ENCODE results near the gene CCKAR. TPM values are rescaled to one million over a fixed set of nuclear protein-coding genes. Genes with fewer than 3 reads are reported as not detected.

The CCKAR gene, protein sequence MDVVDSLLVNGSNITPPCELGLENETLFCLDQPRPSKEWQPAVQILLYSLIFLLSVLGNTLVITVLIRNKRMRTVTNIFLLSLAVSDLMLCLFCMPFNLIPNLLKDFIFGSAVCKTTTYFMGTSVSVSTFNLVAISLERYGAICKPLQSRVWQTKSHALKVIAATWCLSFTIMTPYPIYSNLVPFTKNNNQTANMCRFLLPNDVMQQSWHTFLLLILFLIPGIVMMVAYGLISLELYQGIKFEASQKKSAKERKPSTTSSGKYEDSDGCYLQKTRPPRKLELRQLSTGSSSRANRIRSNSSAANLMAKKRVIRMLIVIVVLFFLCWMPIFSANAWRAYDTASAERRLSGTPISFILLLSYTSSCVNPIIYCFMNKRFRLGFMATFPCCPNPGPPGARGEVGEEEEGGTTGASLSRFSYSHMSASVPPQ
- not detected for total RNA-seq

DNA sequence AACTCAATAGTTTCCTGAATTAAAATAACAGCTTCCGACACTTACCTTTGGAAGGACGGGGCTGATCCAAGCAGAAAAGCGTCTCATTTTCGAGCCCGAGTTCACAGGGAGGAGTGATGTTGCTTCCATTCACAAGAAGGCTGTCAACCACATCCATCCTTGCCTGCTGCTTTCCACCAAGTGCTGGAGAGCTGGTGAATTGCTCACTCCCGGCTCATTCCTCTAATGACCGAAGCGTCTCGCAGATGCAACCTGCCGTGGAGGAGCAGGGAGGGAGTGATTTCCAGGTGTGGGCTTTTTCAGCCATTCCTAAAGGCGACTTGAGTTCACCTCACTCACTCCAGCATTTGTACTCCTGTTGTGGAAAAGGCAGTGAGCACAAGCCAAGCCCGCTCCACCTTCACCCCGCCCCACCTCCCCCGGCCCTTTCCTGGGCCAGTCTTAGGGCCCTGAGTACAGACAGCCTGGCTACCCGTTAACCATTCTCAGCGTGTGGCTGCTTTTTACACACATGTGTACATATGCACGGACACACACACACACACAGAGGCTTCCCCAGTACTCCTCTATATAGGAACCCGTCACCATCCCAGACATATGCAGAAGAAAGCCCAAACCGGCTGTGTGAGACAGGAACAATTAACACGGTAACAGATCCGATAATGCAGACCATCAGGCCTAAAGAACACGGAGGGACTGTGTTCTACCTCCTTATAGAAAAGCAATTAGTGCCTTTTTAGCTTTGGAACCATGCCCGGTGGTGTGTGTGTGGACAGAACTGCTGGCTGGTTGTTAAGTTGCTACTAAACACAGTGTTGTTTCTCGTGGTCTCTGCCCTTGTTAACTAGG lies at the start of gene CCKAR:
CCKAR (minus strand) TSS at position 374 of the 849 bp plus-strand sequence; CDS start at position 157, 217 bp downstream.
- Histone ChIP-seq H3K9me3 (ENCODE audit: low read depth, low read length) (no peaks in the 10 kb centered on the region), H3K4me3 (ENCODE audit: low read length) (no peak within 1 kb of the TSS), H3K4me1 (ENCODE audit: insufficient read depth, low read length) (no peaks in the 10 kb centered on the region), H3K27me3 (ENCODE audit: insufficient read depth, low read length) (no peaks in the 10 kb centered on the region)

DNA sequence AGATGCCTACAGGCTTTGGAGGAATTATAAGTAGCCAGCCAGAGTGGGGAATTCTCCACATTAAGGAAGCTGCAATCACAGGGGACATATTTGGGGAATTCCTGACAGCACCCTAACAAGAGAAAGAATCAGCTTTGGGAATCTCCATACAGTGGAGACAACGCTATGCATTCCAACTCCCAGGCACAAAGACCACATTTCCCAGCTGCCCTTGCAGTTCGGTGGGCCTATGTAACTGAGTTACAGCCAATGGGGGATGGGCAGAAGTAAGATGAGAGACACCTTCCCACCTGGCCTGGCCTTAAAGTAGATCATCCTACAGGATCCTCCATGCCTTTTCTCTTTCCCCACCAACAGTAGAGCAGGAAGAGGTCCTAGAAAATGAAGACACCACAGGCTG lies 43.4 kb upstream of the CCKAR start:
- no peak overlapping the region for H3K4me3 ChIP-seq (ENCODE audit: low read length)
- no peaks in the 10 kb centered on the region for H3K9me3 ChIP-seq (ENCODE audit: low read depth, low read length)
- no peaks in the 10 kb centered on the region for H3K27me3 ChIP-seq (ENCODE audit: insufficient read depth, low read length)
- H3K4me1 ChIP-seq (ENCODE audit: insufficient read depth, low read length) = no peaks in the 10 kb centered on the region

DNA sequence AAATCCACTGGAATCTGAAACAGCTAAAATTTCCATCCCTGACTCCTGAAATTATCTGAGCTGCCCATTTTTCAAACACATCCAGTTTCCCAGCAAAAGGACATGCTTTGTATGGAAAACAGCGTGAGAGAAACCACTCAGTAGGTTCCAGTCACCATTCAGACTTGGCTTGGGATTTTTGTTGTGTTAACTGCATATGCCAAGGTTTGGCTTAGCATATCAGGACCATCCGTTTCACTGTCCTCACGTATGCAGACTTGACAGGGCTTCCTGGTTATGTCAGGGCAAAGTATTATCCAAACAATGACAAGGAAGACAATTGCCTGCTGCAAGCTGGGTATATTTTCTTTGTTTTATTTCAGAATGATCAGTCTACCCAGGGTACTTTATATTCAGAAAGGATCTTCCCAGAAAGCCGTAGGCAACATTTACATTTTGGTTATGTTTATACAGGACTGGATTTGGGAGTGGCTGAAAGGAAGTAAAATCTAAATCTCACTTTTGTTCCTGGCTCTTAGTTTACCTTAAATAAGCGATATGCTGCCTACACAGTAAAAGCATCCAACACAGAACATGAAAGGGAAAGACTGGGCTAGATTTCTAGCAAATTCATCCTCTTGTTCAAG lies 41.3 kb upstream of the CCKAR start:
- Histone ChIP-seq H3K9me3 (ENCODE audit: low read depth, low read length) (no peaks in the 10 kb centered on the region), H3K4me1 (ENCODE audit: insufficient read depth, low read length) (no peaks in the 10 kb centered on the region), H3K4me3 (ENCODE audit: low read length) (no peak overlapping the region), H3K27me3 (ENCODE audit: insufficient read depth, low read length) (no peaks in the 10 kb centered on the region)

GRCh38 chr4:26530099-26530498 lies 39.8 kb upstream of the CCKAR start:
- Histone ChIP-seq H3K27me3 (ENCODE audit: insufficient read depth, low read length) (no peaks in the 10 kb centered on the region), H3K4me1 (ENCODE audit: insufficient read depth, low read length) (no peaks in the 10 kb centered on the region), H3K9me3 (ENCODE audit: low read depth, low read length) (no peaks in the 10 kb centered on the region), H3K4me3 (ENCODE audit: low read length) (no peak overlapping the region)

DNA sequence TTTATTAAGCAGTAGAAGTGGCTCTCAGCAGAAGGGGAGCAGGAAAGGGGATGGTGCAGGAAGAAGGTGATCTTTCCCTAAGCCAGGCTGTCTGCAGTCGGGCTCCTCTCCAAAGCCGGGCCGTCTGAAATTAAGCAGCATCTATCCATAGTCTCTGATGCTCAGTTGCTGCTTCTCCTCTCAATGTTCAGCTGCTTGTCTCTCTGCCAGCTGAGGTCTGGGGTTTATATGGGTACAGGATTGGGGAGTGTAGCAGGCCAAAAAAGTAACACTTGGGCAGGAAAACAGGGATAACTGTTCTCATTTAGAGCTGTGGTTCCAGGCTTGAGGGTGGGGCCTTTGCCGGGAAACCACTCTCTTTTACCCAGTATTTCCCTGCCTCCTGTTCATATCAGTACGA lies 39.2 kb upstream of the CCKAR start:
- H3K27me3 ChIP-seq (ENCODE audit: insufficient read depth, low read length) = no peaks in the 10 kb centered on the region
- no peak overlapping the region for H3K4me3 ChIP-seq (ENCODE audit: low read length)
- H3K9me3 ChIP-seq (ENCODE audit: low read depth, low read length) = no peaks in the 10 kb centered on the region
- no peaks in the 10 kb centered on the region for H3K4me1 ChIP-seq (ENCODE audit: insufficient read depth, low read length)

DNA sequence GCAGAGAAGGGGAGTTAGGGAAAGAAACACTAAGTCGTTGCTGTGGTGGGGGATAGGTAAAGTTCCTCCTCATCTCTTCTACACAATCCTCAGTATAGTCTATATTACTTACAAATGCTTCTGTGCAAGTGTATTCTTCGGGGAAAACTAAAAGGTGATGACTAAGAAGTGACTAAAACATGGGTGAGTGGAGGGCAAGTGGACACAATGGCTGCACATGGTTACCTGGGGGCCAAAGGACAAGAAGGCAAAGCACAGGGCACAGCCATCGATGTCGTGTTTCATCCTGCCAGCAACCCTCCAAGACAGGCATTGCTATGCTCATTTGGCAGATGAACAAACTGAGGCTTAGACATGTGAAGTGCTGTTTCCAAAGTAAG lies 35.5 kb upstream of the CCKAR start:
- no peaks in the 10 kb centered on the region for H3K9me3 ChIP-seq (ENCODE audit: low read depth, low read length)
- H3K4me3 ChIP-seq (ENCODE audit: low read length) = no peak overlapping the region
- H3K4me1 ChIP-seq (ENCODE audit: insufficient read depth, low read length) = no peaks in the 10 kb centered on the region
- H3K27me3 ChIP-seq (ENCODE audit: insufficient read depth, low read length) = no peaks in the 10 kb centered on the region

DNA sequence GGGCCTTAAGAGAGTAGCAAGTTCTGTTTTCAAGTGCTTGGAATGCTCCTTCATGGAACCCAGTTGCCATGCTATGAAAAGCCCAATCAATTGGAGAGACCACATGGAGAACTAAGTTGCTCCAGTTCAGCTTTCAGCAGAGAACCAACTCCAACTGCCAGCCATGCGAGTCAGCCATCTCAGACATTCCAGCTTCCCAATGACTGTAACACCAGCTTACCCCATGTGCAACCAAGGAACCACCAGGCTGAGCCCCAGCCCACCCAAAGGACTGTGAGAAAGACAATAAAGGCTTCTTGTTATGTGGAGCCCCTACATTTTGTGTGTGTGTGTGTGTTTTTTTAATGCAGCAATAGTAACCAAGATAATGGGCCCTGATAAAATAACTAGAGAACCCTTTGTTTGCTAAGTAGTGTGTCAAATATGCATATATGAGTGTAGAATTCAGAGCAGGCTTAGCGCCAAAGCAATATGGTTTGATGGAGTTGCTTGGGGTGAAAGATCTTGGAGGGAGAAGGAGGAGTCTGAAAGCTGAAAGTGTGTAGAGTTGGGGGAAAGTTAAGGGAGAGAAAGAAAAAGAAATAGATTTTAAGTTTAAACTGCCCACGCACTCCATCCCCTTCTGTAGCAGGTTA lies 35.0 kb upstream of the CCKAR start:
- H3K27me3 ChIP-seq (ENCODE audit: insufficient read depth, low read length) = no peaks in the 10 kb centered on the region
- H3K4me1 ChIP-seq (ENCODE audit: insufficient read depth, low read length) = no peaks in the 10 kb centered on the region
- no peaks in the 10 kb centered on the region for H3K9me3 ChIP-seq (ENCODE audit: low read depth, low read length)
- H3K4me3 ChIP-seq (ENCODE audit: low read length) = no peak overlapping the region

DNA sequence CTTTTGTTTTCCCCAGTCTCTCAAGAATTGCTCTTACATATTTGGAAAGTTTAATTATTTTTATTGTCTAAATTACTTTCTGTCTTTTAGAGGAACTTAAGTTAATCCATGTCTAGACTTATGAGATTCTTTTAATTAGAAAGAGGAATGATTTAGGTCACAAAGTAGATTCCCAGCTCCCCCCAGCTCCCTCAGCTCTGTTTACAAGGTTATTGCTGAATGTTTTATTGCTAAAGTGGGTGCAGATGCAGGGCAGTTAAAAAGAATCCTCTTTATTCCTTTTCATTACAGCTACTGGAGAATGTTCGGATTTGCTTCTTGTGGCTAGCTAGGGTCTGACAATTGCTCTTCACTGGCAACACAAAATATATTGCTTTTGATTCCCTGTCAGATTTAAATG lies 33.7 kb upstream of the CCKAR start:
- Histone ChIP-seq H3K4me3 (ENCODE audit: low read length) (no peak overlapping the region), H3K27me3 (ENCODE audit: insufficient read depth, low read length) (no peaks in the 10 kb centered on the region), H3K9me3 (ENCODE audit: low read depth, low read length) (no peaks in the 10 kb centered on the region), H3K4me1 (ENCODE audit: insufficient read depth, low read length) (no peaks in the 10 kb centered on the region)

DNA sequence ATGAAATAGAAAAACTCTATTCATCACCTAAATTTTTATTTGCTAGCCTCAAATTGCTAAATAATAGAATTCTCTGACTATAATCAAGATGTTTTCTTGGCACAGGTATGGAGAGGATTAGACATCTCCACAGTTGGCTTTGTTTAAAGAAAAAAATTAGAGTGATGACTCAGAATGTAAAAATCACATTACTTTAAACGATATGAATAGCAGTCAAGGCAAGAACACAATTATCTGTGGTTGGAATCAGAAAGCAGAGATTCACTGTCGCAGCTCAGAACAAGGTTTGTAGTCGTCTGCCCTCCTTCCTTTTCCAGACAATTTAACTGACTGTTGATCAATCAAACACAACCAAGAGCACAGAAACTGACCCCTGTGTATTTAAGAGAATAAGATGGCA lies 32.2 kb upstream of the CCKAR start:
- H3K9me3 ChIP-seq (ENCODE audit: low read depth, low read length) = no peaks in the 10 kb centered on the region
- no peak overlapping the region for H3K4me3 ChIP-seq (ENCODE audit: low read length)
- H3K4me1 ChIP-seq (ENCODE audit: insufficient read depth, low read length) = no peaks in the 10 kb centered on the region
- no peaks in the 10 kb centered on the region for H3K27me3 ChIP-seq (ENCODE audit: insufficient read depth, low read length)

DNA sequence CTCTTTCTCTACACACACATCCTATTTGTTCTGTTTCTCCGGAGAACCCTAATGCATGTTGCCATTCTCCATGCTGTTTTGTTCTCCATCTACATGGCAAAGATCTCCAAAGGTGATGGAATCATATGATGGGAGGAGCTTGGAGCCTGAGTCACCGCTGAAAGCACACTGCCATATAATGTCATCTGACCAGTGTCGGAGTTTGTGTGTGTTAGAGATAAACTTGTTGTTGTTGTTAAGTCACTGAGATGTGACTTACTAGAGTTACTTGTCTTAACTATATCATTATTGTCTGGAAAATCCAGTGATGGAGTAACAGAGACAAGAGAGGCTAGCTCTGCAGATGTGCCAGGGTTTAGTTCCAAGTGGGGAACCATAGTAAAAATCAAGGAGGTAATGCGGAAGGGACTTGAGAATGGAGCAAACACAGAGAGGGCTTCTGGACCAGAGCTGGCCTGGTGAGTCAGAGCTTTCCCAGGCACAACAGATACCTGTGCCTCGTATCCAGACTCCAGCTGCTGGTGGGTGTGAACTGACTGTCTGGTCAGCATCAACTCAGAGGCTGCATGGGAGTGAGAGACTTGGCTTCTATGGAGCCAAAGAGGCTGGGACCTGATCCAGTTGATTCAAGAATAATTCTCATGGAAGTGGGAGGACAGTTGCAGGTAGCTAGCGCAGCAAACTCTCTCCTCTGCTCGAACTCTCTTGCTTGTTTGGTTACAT lies 30.6 kb upstream of the CCKAR start:
- no peaks in the 10 kb centered on the region for H3K4me1 ChIP-seq (ENCODE audit: insufficient read depth, low read length)
- H3K4me3 ChIP-seq (ENCODE audit: low read length) = no peak overlapping the region
- no peaks in the 10 kb centered on the region for H3K27me3 ChIP-seq (ENCODE audit: insufficient read depth, low read length)
- H3K9me3 ChIP-seq (ENCODE audit: low read depth, low read length) = no peaks in the 10 kb centered on the region

- H3K4me3 ChIP-seq (ENCODE audit: low read length) = no peak overlapping the region
- peaks cover 3% of the 10 kb centered on the region for H3K27me3 ChIP-seq (ENCODE audit: insufficient read depth, low read length)
Observed at GRCh38 chr4:26515936-26516335, 25.7 kb upstream of the CCKAR start.

GRCh38 chr4:26510334-26510964 lies 20.2 kb upstream of the CCKAR start:
- H3K4me1 ChIP-seq (ENCODE audit: insufficient read depth, low read length) = no peaks in the 10 kb centered on the region
- H3K27me3 ChIP-seq (ENCODE audit: insufficient read depth, low read length) = peaks cover 3% of the 10 kb centered on the region
- H3K9me3 ChIP-seq (ENCODE audit: low read depth, low read length) = no peaks in the 10 kb centered on the region
- H3K4me3 ChIP-seq (ENCODE audit: low read length) = no peak overlapping the region

More at GRCh38 chr4:26515936-26516335, 25.7 kb upstream of the CCKAR start:
- no peaks in the 10 kb centered on the region for H3K4me1 ChIP-seq (ENCODE audit: insufficient read depth, low read length)
- H3K9me3 ChIP-seq (ENCODE audit: low read depth, low read length) = no peaks in the 10 kb centered on the region

DNA sequence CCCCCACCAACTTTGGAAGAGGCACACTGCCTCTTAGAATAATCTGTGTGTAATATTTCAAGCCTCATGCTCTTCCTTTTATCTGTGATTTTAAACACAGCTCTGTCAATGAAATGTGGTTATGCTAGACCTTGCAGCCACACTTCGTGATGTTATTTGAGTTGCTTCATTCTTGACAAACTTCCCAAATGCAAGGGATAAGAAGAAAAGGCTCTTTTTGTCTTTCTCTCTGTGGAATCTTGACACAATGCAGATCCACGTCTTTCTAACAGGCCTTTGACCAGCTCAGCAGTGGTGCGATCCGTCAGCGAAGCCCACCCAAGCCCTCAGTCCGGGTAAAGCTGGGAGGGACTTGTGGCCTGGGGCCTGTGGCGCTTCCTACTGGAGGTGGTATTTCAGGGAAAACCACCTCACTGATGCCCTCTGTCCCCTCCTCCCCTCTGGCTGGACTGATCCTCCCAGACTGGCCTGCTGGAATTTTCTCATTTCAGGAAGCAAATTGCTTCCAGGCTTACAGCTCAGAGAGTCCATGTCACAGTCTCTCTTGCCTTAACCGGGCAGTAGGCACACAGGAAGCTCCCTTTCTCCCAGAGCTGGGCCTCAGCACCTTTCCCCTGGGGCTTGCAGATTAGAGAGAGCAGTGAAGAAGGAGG lies 19.5 kb upstream of the CCKAR start:
- Histone ChIP-seq H3K27me3 (ENCODE audit: insufficient read depth, low read length) (peaks cover 2% of the 10 kb centered on the region), H3K4me3 (ENCODE audit: low read length) (no peak overlapping the region), H3K4me1 (ENCODE audit: insufficient read depth, low read length) (no peaks in the 10 kb centered on the region), H3K9me3 (ENCODE audit: low read depth, low read length) (no peaks in the 10 kb centered on the region)

Data from mononuclear cell (primary cell).